GM19324 (cell line): Measurements from ENCODE around the gene FLRT1.

Experiments used
- ATAC-seq: cut with Tn5 transposase; IDR thresholded peaks from one replicate; pipeline ENCODE4 v1.9.1; 2021; ENCODE audit warnings: mild to moderate bottlenecking, moderate library complexity; ENCODE audit not compliant: unreplicated experiment, low FRiP score

Gene FLRT1

GRCh38 chr11:64084146-64084950 lies 48.6 kb downstream of the FLRT1 start:
- ATAC-seq = no peak

GRCh38 chr11:64084951-64085710 lies 49.4 kb downstream of the FLRT1 start:
- ATAC-seq = no peak
